CD4-positive, alpha-beta T cell treated with Interleukin-17A for 1 hour (primary cell): Measurements from ENCODE around the gene PTPRN.
"Not testable (repeated sequence)": the region's sequence is repeated elsewhere in the genome, so short reads cannot be mapped to it uniquely, and the experiment has no call there.

Experiments used
- DNase-seq: peaks from one replicate; pipeline ENCODE4 v3.0.0-alpha.2; 2020

The PTPRN gene

DNA sequence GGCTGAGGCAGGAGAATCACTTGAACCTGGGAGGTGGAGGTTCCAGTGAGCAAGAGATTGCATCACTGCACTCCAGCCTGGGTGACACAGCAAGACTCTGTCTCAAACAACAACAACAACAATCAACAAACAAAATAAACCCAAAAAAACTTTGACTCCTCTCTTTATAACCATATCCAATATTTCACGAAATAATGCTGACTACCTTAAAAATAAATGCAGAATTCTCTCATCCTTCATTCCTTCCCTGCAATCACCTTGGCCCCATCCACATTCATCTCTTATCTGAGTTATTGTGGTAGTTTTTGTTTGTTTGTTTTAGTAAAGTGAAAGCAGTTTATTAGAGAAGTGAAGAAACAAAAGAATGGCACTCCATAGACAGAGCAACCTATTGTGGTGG, 3.2 kb downstream of the PTPRN start:
- no peak for DNase-seq

DNA sequence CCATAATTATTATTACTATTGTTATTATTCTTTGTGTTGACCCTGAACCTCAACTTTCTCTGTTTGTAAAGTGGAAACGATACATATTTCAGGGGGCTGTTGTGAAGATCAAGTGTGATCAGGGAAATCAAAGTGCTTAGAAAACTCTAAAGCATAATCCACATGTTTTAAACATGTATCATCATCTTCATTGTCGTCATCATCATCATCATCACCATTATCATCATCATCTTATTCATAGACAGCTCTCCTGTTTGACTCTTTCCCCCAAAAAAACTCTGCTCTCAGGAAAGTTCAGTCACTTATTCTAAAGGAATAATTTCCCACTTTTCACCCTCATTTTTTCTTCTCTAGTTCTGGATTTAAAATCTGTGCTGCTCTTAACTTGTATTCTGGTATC, 5.0 kb downstream of the PTPRN start:
- DNase-seq: no peak

DNA sequence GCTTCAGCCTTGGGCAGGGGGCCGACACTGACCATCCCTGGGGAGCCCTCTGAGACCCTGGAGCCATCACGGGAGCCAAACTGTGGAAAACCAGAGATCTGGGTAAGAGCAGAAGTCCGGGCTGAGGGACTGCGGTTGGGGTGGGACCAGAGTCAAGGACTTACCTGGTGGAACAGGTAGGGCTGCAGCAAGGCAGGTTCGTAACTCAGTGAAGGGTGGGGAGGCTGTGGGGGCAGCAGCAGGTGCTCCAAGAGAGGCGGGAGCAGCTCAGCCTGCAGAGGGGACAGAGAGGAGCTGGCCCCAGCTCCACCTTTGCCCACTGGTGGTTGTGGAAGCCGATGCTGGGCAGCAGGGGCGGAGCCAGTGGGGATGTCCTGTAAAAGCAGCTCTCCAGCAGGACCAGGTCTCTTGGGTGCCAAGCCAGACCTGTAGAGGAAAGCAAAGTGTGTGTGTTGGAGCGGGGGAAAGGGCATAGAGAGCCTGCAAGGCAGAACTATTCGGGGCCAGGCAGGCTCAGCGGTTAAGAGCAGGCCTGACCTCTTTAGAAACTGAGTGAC, 6.7 kb downstream of the PTPRN start:
- no peak for DNase-seq

DNA sequence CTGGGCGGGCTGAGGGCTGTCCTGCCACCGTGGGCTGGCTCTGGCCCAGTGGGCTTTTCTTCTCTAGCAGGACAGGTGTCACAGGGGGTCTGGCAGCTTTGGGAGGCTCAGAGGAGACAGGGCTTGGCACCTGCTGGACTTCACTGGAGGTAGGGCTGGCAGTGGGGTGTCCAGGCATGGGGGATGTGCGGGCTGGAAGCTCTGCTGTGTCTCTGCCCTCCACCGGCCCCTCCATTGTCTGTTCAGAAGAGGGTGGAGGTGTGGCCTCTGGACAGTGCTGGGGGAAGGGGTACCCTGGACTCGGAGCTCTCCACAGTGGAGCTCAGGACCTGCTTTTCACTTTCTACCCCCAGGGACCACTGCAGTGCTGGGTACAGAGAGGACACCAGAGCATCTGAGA, 9.2 kb downstream of the PTPRN start:
- no peak for DNase-seq

DNA sequence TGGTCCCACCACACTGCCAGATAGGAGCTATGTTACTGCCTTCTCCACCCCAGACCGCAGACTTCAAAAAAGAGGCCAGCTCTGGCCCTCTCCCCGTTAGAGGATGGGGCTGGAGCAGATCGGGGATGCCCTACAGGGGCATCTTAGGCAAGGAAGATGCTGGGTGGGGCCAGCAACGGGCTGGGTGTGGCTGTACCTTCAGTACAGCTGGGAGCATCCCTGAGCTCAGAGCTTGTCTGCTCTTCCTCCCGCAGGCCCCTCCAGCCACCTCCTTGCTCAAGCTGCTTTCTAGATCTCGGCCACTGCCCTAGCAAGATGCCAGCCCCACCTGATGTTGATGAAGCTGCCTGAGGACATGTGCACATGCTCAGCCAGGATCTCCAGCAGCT, 9.8 kb downstream of the PTPRN start:
- no peak for DNase-seq

DNA sequence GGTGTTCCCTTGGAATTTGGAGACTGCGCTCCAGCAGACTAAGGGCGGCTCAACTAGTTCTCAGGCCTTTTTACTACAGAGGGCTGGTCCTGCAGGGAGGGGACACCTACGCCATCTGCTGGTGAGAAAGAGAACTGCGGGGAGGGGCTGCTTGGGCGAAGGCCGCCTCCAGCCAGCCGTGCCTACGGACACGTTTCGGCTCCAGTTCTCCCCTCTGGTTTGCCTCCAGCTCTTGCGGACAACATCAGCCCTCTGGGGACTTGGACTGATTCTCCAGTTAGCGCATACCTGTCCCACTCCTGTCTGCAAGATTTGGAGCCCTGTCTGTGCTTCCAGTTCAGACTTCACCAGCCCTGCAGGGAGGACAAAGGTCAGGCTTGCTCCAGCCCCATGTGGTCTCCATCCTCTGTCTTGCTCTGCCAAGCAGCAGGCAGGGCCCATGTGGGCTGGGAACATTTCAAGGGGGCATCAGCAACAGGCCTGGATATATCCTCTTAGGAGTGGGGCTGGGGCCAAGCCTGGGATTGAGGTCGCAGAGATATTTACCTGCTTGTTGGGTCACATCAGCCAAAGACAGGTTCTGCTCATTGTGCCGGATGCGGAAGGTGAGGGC, 10.3 kb downstream of the PTPRN start:
- peak; percentile 89 for DNase-seq

DNA sequence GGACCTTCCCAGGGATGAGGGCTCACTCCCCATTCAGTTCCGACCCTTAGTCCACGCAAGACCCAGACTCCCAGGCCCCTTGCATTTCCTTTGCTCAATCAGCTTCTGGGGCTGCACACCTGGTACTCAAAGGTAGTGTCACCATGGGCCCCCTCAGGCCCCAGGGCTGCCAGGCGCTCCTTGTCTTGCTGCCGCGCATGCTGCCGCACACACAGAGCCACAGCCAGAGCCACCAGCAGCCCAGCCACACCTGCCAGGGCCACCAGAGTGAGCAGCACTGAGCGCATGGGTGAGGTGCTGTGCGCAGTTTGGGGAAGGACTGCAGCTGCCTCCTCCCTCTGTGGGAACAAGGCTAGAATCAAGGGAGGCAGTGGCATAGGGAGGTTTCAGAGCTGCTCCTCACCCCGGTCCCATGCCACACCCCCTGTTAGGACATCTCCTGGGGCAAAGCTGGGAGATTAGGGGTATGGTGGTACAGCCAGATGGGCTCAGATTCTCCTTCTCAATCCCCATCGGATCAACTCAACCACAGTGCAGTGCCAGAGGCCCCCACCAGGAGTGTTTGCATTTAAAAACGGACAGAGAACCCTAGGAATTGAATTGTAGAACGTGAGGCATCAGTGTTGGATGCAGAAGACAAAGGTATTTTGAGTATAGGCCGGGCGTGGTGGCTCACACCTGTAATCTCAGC, 11.3 kb downstream of the PTPRN start:
- DNase-seq: no peak

DNA sequence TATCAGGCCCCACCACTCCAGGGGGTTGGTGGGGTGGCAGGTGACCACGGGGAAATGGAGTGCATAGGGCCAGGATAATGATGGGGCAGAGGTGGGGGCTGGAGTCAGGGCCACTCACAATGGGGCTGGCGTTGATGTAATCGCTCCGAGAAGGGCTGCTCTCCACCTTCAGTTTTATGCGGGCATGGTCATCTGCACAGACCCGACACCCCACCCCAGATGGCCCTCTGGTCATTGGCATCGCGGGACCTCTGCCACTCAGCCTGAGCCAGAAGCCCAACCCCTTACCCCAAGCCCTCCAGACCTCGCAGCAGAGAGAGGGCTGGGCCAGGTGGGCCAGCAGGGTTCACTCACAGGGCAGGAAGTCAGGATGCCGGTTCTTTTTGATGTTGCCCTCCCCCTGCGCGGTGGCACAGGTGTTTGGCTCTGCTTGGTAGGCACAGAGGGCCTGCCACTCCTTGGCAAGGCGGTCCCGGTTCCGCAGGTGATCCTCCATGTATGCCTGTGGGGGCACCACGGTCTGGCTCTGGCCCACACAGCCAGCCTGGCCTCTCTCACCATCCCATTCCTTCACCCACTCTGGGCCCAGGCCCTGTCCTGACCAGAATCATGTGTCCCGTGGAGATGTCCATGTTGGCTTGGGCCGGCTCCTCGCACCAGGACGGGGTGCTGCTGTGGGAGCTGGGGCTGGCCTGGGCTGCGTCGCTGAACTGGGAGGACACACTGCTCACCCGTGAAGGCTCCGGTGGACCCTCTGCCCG, 12.4 kb downstream of the PTPRN start:
- no peak for DNase-seq

DNA sequence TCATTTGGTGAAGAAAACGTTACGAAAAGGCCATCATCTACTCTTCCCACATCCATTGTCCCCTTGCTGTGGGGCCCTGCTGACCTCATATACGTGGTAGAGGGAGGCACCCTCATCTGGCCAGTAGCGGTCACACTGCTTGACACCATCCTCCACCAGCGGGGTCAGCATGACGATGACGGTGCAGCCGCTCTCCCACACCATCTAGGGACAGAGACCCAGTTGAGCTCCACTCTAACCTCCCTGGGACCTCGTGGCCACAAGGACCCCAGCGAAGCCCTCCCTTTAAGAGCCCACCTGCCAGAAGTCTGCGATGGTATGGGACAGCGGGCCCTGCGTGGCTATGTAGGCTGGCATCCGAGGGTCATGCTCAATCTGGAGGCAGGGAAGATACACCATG, 13.1 kb downstream of the PTPRN start:
- DNase-seq: no peak

DNA sequence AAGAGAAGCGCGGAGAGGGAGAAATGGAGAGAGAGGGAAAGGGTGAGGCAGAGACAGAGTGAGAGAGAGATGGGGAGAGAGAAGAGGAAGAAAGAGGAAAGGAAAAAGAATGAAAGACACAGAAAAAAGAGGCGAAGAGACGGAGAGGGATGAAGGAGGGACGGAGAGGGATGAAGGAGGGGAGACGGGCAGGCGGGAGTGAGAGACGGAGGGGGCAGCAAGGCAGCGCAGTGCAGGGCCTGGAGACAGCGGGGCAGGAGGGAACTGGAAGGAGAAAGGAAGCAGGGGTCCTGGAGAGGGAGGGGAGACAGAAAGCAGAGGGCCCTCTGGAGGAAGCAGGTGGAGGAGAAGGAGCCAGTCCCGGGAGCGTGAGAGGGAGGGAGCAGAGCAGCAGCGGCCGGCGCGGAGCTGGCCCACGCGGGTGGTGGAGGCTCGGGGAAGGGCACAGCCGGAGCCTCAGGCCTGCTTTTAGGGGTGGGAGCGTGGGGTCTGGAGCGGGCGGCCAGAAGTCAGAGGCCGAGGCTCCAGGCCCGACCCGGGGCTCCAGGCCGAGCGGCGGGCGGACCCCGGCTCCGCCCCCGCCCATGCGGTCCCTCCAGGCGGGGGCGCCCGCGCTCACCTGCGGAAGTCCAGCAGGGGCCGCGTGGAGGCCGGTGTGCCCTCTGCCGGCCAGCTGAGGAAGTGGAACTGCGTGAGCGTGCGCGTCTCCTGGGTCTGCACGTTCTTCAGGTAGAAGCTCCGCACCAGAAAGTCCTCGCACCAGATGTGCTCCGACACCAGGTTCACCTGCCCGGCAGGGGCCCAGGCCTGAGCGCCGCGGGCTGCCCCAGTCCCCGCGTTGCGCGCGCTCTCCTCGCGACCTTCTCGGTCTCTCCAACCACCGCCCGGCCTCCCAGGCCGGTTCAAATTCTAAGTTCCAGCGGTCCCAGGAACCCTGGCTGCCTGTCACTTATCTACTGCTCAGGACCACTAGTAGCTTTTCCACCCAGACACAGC, 14.5 kb downstream of the PTPRN start:
- DNase-seq: peak; percentile 93

DNA sequence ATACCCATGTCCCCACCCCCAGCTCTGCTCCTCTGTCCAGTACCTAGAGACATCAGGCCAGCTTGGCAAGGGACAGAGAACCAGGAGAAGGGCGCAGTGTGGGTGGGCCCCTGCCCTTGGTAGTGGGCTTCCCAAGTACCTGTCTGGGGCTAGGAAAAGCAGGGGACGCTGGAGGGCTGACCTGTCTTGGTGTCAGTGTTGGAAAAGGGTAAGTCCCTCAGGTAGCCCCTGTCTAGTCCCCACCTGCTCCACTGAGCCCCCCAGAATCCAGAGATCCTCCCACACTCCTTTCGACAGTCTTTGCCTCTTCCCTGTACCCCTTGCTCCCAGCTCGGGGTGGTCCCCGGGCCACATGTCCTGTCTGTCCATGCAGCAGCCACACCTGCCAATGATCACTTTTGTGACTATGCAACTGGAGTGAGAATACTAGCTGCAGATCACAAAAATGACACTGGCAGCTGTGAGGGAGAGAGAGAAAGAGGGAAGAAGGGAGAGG, 15.4 kb downstream of the PTPRN start:
- DNase-seq: no peak

DNA sequence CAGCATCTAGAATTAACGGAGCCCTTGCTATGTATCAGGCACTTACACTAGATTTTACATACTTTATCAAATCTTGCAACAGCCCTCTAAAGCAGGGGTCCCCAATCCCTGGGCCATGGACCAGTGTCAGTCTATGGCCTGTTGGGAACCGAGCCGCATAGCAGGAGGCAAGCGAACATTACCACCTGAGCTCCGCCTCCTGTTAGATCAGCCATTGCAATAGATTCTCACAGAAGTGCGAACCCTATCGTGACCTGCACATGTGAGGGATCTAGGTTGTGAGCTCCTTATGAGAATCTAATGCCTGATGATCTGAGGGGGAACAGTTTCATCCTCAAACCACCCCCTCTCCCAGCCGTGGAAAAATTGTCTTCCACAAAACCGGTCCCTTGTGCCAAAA, 16.6 kb downstream of the PTPRN start:
- DNase-seq: no peak

DNA sequence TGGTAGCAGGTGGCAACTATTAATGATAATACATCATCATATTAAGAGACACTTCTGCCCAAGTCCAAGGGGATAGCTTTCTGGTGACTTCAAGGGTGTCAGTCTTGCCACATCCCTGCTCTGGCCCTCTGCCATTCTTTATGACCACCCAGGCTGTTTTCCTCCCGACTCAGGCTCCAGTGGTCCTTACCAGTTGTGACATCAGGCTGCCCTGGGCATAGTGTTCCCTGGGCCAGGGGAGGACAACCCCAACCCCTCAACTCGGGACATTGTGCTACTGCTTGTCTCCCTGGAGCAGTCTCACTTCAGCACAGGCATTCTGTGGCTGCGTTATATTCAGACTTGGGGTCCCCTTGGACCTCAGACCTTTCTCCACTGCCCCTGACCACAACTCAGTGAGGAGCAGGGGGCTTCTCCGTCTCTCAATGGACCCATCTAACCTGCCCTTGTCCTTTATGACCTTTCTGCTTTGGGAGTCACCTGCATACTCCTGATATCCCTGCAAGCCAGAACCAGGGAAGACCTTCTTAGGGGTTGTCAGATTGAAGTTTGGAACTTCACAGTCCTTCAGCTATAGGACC, 17.2 kb downstream of the PTPRN start:
- no peak for DNase-seq

DNA sequence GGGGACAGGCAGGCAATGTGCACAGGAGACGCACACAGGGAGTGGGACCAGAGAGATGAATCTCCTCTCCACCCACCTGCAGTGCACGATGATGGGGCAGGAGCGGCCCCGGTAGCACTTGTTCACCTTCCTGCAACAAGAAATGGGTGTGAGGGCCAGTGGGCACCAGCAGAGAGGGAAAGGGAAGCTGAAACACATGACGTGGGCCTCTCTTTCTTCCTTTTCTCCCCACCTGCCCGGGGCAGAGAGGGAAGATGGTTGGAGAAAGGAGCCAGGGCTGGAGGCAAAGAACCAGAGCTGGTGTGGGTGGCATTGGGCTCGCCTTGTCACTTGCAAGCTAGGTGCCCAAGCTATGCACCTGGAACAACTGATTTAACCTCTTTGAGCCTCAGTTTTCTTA, 17.8 kb downstream of the PTPRN start:
- DNase-seq: no peak

DNA sequence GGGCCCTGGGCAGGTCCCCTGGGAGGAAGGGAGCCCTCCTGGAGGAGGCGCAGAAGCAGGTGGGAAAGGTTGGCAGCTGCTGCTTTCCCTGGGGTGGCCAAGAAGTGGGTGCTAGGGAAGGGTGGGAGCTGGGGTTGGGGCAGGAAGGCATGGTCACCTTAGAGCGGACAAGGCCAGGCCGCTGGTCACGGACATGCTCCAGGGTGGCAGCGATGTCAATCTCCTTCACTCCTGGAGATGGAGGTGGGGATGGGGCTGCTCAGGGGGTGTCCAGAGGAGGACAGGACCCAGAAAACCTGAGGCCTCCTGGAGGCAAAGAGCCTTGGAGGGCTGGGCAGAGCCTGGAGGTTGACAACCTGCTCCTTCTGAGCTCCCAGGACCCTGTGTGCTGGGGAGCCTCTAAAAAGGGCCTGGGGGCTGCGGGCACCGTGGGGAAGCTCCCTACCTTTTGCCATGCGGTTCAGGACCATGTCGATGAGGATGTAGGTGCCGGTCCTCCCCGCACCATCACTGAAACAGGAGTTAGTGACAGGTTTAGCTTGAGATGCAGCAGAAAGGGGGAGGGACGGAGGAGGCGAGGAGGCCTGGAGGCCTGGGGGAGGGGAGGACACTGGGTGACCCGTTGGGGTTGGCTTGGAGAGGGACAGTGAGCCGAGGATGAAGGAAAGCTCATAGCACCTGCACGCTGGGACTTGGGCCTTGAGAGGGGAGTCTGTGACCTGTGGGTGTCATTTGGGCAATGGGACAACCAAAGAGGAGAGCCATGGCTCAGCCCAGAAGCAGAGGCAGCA, 18.6 kb downstream of the PTPRN start:
- no peak for DNase-seq

DNA sequence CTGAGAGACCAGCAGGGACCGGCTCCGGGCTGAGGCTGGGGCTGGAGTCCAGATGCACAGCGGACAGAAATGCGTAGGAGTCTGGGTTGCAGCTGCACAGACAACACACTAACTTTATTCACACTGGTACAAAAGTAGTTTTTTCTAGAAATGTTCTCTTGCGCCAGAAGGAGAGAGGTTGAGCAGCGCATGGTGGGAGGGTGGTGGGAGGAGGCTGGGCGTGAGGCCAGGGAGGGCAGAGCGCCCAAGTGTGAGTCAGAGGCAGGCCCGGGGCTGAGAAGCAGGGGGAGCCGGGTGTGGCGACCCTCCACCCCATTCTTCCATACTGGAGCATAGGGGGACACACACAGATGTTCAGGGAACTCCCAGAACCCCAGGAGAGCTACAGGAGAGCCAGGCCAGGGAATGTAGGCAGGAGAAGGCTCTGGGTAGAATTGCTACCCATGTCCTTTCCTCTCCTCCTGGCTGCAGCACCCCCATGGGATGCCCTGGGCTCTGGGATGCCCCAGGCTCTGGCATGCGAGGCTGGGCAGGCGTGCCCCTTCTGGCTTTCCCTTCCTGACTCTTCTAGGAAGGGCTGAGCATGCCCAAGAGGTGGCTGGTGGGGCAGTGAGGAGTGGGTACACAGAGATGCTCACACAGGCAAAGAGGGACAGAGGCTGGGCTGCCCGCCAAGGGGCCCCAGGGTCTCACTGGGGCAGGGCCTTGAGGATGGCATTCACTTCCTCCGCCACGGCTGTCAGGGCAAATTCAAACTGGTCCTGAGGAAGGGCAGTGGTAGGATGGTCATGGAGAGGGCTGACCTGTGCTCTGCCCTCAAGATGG, 19.5 kb downstream of the PTPRN start:
- no peak for DNase-seq

DNA sequence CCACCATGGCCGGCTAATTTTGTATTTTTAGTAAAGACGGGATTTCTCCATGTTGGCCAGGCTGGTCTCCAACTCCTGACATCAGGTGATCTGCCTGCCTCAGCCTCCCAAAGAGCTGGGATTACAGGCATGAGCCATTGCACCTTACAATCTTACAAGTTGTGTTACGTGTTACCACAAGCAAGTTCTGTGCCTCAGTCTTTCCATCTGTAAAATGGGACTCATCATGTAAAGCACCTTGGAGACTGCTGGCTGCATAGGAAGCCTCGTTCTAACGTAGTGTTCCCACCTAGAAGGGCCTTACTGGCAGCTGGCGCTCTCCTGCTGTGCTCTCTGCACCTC, 20.0 kb downstream of the PTPRN start:
- no peak for DNase-seq

DNA sequence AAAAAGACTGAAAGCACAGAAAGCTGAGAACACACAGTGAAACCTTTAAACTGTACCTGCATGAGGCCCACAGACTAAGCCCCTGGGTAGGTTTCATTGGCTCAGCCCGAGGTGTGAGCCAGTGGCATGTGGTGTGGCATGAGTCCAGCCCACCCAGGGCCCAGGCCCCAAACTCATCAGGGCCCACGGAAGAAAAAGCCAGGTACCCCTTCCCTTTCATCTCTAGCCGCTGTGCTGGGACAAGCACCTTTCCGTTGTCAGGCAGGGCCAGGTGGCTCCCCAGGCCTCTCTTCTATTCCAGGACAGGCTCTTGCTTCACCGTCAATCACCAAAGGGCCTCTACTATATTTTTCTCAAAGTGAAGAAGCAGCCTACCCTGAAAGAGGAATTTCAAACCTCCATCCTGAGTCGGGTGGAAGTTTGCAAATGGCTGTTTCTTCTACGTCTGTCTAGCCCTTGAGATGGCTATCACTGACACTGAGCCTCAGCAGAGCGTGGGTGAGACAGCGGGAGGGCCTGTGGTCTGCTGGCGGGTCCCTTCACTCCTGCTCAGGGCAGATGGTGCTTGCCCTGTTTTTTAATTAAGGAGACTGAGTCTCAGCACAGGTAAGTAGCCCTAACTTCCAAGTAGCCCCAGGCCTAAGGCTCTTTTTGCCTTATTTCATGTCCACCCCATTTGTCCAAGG, 21.5 kb downstream of the PTPRN start:
- DNase-seq: no peak

DNA sequence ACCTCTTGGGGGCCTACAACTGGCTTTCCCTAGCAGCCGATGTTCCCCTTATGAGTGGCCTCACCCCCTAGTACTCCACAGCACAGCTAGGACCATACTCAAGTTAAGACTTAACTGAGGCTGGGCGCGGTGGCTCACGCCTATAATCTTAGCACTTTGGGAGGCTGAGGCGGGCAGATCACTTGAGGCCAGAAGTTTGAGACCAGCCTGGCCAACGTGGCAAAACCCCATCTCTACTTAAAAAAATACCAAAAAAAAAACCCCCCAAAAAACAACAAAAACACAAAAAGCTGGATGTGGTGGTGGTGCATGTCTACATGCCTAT, 22.1 kb downstream of the PTPRN start:
- not testable (repeated sequence) for DNase-seq
